GM12878 (cell line): ENCODE measurements around the gene TK1. TPM values are rescaled to one million over a fixed set of nuclear protein-coding genes. Genes with fewer than 3 reads are reported as not detected.

Source experiments
- CBFB ChIP-seq: IDR thresholded peaks from 2 replicates; pipeline ENCODE4 v1.6.1; 2016; ENCODE audit warnings: antibody characterized with exemption, low read depth
- CEBPB ChIP-seq, 2 experiments: fragments of 150-350 bp in 1 of 2; IDR thresholded peaks; 2 replicates each; pipeline ENCODE4 v1.6.1; 2012 to 2014; ENCODE audit warnings: low read depth in 2 of 2, low read length in 2 of 2, borderline replicate concordance in 1 of 2, inconsistent platforms in 1 of 2
- CHD4 ChIP-seq: fragments of 200-600 bp; sonication (generic); IDR thresholded peaks from 2 replicates; pipeline ENCODE4 v1.6.1; 2016; ENCODE audit warnings: mild to moderate bottlenecking
- CREB1 ChIP-seq: IDR thresholded peaks from 2 replicates; pipeline ENCODE4 v1.6.1; 2012; ENCODE audit warnings: low read depth, mild to moderate bottlenecking, inconsistent platforms
- DPF2 ChIP-seq: fragments of 450-650 bp; IDR thresholded peaks from 2 replicates; pipeline ENCODE4 v1.6.1; 2017; ENCODE audit warnings: mild to moderate bottlenecking
- IKZF1 ChIP-seq: fragments of 450-650 bp; conservative IDR thresholded peaks from 2 replicates; pipeline ENCODE4 v1.6.1; 2017; ENCODE audit warnings: antibody characterized with exemption, mild to moderate bottlenecking
- IRF4 ChIP-seq: IDR thresholded peaks from 2 replicates; pipeline ENCODE4 v1.6.1; 2011; ENCODE audit warnings: low read depth, low read length
- KAT2A ChIP-seq: conservative IDR thresholded peaks from 2 replicates; pipeline ENCODE4 v1.6.1; 2011; ENCODE audit warnings: low read depth, low read length; ENCODE audit not compliant: control insufficient read depth
- MTA3 ChIP-seq: IDR thresholded peaks from 2 replicates; pipeline ENCODE4 v1.6.1; 2012; ENCODE audit warnings: low read length, inconsistent platforms, borderline replicate concordance
- NFXL1 ChIP-seq: fragments of 450-650 bp; IDR thresholded peaks from 2 replicates; pipeline ENCODE4 v1.6.1; 2017; ENCODE audit warnings: antibody characterized with exemption, mild to moderate bottlenecking, borderline replicate concordance
- NR2C2 ChIP-seq: IDR thresholded peaks from 2 replicates; pipeline ENCODE4 v1.6.1; 2011; ENCODE audit warnings: borderline replicate concordance, low read depth; ENCODE audit not compliant: control insufficient read depth, insufficient read length
- NRF1 ChIP-seq: conservative IDR thresholded peaks from 2 replicates; pipeline ENCODE4 v1.6.1; 2011; ENCODE audit warnings: mild to moderate bottlenecking, low read depth, low read length, improper control_type of control experiment
- POLR2A ChIP-seq: IDR thresholded peaks from 2 replicates; pipeline ENCODE4 v1.6.1; 2011; ENCODE audit warnings: low read depth, mild to moderate bottlenecking, low read length
- RBBP5 ChIP-seq: fragments of 200-600 bp; sonication (generic); conservative IDR thresholded peaks from 2 replicates; pipeline ENCODE4 v1.6.1; 2016
- RFX5 ChIP-seq: IDR thresholded peaks from 2 replicates; pipeline ENCODE4 v1.6.1; 2011; ENCODE audit warnings: low read depth, low read length, improper control_type of control experiment
- SIN3A ChIP-seq: IDR thresholded peaks from 2 replicates; pipeline ENCODE4 v1.6.1; 2012; ENCODE audit warnings: low read depth, low read length, improper control_type of control experiment
- SMAD5 ChIP-seq: IDR thresholded peaks from 2 replicates; pipeline ENCODE4 v1.6.1; 2016; ENCODE audit warnings: antibody characterized with exemption, low read depth
- STAT1 ChIP-seq: fragments of 450-650 bp; conservative IDR thresholded peaks from 2 replicates; pipeline ENCODE4 v1.6.1; 2014; ENCODE audit warnings: antibody characterized with exemption, mild to moderate bottlenecking
- TARDBP ChIP-seq: IDR thresholded peaks from 2 replicates; pipeline ENCODE4 v1.6.1; 2016; ENCODE audit warnings: borderline replicate concordance
- ZNF207 ChIP-seq: fragments of 450-650 bp; IDR thresholded peaks from 2 replicates; pipeline ENCODE4 v1.6.1; 2014; ENCODE audit warnings: antibody characterized with exemption, mild to moderate bottlenecking, borderline replicate concordance
- ZSCAN29 ChIP-seq: fragments of 450-650 bp; IDR thresholded peaks from 2 replicates; pipeline ENCODE4 v1.6.1; 2017; ENCODE audit warnings: mild to moderate bottlenecking, moderate library complexity
- ZZZ3 ChIP-seq: IDR thresholded peaks from 2 replicates; pipeline ENCODE4 v1.6.1; 2011; ENCODE audit warnings: low read depth; ENCODE audit not compliant: control insufficient read depth, insufficient read length
- polyA plus RNA-seq, 11 experiments: library from polyadenylated mRNA; depleted of rRNA in 4 of 11; unstranded in 6 of 11; stranded (reverse) in 5 of 11; fragments of >200 nt; fragmentation: Nextera tagmentation in 4 of 11; fragmentation: Illumina TruSeq in 1 of 11; extraction: Ambion mirVana in 4 of 11; extraction: Trizol in 1 of 11; gene quantifications; 1 replicate in 1 of 11; 2 replicates in 10 of 11; pipeline versions ENCODE4 v1.2.1 to v1.2.3, GENCODE V29; 2011 to 2016; ENCODE audit warnings: inconsistent platforms in 2 of 11, missing spikeins in 2 of 11, low read depth in 1 of 11
- total RNA-seq, 4 experiments: library from RNA; depleted of rRNA in 3 of 4; stranded (reverse); fragments of >200 nt in 3 of 4; fragmentation: Illumina TruSeq in 1 of 4; extraction: Trizol in 1 of 4; gene quantifications; 2 replicates each; pipeline versions ENCODE4 v1.2.1 to v1.2.3, GENCODE V29; 2013 to 2021
- TF ChIP-seq, protein P1 (sequence below): IDR thresholded peaks from 2 replicates; pipeline ENCODE4 v1.6.1; 2011; ENCODE audit warnings: mild to moderate bottlenecking, low read depth, low read length, moderate library complexity; ENCODE audit not compliant: insufficient replicate concordance
- TF ChIP-seq, protein P2 (sequence below): fragments of 450-650 bp; IDR thresholded peaks from 2 replicates; pipeline ENCODE4 v1.6.1; 2018; ENCODE audit warnings: borderline replicate concordance, mild to moderate bottlenecking; ENCODE audit not compliant: partially characterized antibody
- TF ChIP-seq, protein P3 (sequence below): fragments of 450-650 bp; formaldehyde crosslinking; IDR thresholded peaks from 2 replicates; pipeline ENCODE4 v1.5.0; 2022; ENCODE audit warnings: mild to moderate bottlenecking, missing genetic modification characterization

TK1 gene
- total and polyA plus RNA-seq, 10 of the 15 experiments (the other 5 are each of a cell fraction or from before 2014, with no cell fraction given): 4.6 to 175 (median 77.9) TPM

DNA sequence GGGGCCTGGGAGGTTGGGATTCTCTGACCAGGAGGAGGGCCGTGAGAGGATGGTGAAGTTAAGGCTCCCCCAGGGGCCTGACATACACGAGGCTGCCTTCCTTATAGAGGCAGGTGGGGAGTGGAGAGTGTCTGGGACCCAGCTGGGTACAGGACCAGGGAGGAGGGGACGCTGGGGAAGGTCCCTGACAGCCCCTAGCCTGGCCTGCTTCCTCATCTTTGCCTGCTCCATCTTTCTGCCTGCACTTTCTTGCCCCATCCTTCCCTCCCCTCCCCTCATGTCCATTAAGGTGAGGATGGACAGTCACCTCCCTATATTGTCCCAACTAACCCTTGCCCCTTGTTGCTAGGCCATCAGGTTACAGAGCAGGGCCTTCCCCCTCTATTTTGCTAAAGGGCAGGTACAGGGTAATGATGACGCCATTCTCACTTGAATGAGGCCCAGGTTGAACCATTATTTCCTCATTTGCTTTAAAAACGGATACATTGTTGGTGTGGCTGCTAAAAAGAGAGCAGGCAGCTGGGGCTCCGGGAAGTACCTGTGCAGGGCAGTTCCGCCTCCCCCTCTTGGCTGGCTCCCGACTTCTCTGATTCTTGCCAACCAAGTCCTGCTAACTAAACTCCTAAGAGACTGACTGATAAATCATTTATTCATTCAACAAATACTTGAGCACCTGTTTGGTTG, 39.4 kb downstream of the TK1 start (continued):
- no peak for TF ChIP-seq SMAD5
- TF ChIP-seq NFXL1: no peak
- TF ChIP-seq MTA3: no peak; the same call in 1 of the 2 replicates
- TF ChIP-seq RFX5: peak; percentile 73; the same call in 1 of the 2 replicates
- TF ChIP-seq NRF1: no peak
- peak; percentile 90 for TF ChIP-seq IKZF1
- TF ChIP-seq, protein P1, sequence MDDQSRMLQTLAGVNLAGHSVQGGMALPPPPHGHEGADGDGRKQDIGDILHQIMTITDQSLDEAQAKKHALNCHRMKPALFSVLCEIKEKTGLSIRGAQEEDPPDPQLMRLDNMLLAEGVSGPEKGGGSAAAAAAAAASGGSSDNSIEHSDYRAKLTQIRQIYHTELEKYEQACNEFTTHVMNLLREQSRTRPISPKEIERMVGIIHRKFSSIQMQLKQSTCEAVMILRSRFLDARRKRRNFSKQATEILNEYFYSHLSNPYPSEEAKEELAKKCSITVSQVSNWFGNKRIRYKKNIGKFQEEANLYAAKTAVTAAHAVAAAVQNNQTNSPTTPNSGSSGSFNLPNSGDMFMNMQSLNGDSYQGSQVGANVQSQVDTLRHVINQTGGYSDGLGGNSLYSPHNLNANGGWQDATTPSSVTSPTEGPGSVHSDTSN: no peak
- TF ChIP-seq ZZZ3: no peak
- TF ChIP-seq ZNF207: no peak
- TF ChIP-seq POLR2A: peak; percentile 49; the same call in 1 of the 2 replicates
- TF ChIP-seq, protein P2, sequence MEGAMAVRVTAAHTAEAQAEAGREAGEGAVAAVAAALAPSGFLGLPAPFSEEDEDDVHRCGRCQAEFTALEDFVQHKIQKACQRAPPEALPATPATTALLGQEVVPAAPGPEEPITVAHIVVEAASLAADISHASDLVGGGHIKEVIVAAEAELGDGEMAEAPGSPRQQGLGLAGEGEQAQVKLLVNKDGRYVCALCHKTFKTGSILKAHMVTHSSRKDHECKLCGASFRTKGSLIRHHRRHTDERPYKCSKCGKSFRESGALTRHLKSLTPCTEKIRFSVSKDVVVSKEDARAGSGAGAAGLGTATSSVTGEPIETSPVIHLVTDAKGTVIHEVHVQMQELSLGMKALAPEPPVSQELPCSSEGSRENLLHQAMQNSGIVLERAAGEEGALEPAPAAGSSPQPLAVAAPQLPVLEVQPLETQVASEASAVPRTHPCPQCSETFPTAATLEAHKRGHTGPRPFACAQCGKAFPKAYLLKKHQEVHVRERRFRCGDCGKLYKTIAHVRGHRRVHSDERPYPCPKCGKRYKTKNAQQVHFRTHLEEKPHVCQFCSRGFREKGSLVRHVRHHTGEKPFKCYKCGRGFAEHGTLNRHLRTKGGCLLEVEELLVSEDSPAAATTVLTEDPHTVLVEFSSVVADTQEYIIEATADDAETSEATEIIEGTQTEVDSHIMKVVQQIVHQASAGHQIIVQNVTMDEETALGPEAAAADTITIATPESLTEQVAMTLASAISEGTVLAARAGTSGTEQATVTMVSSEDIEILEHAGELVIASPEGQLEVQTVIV: no peak
- TF ChIP-seq CHD4: no peak
- TF ChIP-seq CEBPB (IDR thresholded peaks at IDR 0.05; ENCODE audit: borderline replicate concordance in 1 of 2, low read depth in 2 of 2, low read length in 2 of 2): no peak
- TF ChIP-seq CREB1: peak; percentile 96
- TF ChIP-seq RBBP5: no peak
- TF ChIP-seq NR2C2: no peak
- TF ChIP-seq TARDBP: no peak
- TF ChIP-seq KAT2A: no peak
- TF ChIP-seq, protein P3, sequence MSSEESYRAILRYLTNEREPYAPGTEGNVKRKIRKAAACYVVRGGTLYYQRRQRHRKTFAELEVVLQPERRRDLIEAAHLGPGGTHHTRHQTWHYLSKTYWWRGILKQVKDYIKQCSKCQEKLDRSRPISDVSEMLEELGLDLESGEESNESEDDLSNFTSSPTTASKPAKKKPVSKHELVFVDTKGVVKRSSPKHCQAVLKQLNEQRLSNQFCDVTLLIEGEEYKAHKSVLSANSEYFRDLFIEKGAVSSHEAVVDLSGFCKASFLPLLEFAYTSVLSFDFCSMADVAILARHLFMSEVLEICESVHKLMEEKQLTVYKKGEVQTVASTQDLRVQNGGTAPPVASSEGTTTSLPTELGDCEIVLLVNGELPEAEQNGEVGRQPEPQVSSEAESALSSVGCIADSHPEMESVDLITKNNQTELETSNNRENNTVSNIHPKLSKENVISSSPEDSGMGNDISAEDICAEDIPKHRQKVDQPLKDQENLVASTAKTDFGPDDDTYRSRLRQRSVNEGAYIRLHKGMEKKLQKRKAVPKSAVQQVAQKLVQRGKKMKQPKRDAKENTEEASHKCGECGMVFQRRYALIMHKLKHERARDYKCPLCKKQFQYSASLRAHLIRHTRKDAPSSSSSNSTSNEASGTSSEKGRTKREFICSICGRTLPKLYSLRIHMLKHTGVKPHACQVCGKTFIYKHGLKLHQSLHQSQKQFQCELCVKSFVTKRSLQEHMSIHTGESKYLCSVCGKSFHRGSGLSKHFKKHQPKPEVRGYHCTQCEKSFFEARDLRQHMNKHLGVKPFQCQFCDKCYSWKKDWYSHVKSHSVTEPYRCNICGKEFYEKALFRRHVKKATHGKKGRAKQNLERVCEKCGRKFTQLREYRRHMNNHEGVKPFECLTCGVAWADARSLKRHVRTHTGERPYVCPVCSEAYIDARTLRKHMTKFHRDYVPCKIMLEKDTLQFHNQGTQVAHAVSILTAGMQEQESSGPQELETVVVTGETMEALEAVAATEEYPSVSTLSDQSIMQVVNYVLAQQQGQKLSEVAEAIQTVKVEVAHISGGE (CRISPR knock-in tag): no peak
- TF ChIP-seq ZSCAN29: peak; percentile 74; the same call in 1 of the 2 replicates
- TF ChIP-seq IRF4: no peak
- peak; percentile 90 for TF ChIP-seq DPF2
- no peak for TF ChIP-seq SIN3A
- TF ChIP-seq STAT1: no peak
- no peak for TF ChIP-seq CBFB
